H9 (cell line): ENCODE results near the gene PARD3. TPM values are rescaled to one million over a fixed set of nuclear protein-coding genes. Genes with fewer than 3 reads are reported as not detected.

ENCODE experiments used
- DNase-seq: peaks from one replicate; pipeline ENCODE4 v3.0.0-alpha.2; 2017
- H2AFZ ChIP-seq: one replicate; pipeline ENCODE4 v1.6.1; 2013; ENCODE audit warnings: mild to moderate bottlenecking, low read length, control low read depth, moderate library complexity
- H2AK5ac ChIP-seq: 2 replicates; pipeline ENCODE4 v1.6.1; 2013; ENCODE audit warnings: low read length, control low read depth, mixed read lengths; ENCODE audit not compliant: insufficient read length
- H2BK120ac ChIP-seq: one replicate; pipeline ENCODE4 v1.6.1; 2013; ENCODE audit warnings: low read depth, mild to moderate bottlenecking, low read length, control low read depth, inconsistent platforms; ENCODE audit not compliant: poor library complexity, severe bottlenecking
- H2BK12ac ChIP-seq: 2 replicates; pipeline ENCODE4 v1.6.1; 2013; ENCODE audit warnings: low read length, control low read depth, mixed read lengths, low read depth; ENCODE audit not compliant: insufficient read length
- H2BK15ac ChIP-seq: 2 replicates; pipeline ENCODE4 v1.6.1; 2013; ENCODE audit warnings: low read depth, low read length, control low read depth
- H2BK20ac ChIP-seq: one replicate; pipeline ENCODE4 v1.6.1; 2013; ENCODE audit warnings: low read depth, mild to moderate bottlenecking, low read length, control low read depth, inconsistent platforms; ENCODE audit not compliant: poor library complexity, severe bottlenecking
- H2BK5ac ChIP-seq: 2 replicates; pipeline ENCODE4 v1.6.1; 2013; ENCODE audit warnings: low read length, control low read depth, mixed read lengths; ENCODE audit not compliant: insufficient read length
- H3K14ac ChIP-seq: 2 replicates; pipeline ENCODE4 v1.6.1; 2013; ENCODE audit warnings: low read length, control low read depth; ENCODE audit not compliant: insufficient read depth
- H3K18ac ChIP-seq: 2 replicates; pipeline ENCODE4 v1.6.1; 2013; ENCODE audit warnings: low read depth, mild to moderate bottlenecking, mixed read lengths, low read length, control low read depth; ENCODE audit not compliant: insufficient read length
- H3K23ac ChIP-seq: 2 replicates; pipeline ENCODE4 v1.6.1; 2013; ENCODE audit warnings: low read length, control low read depth, mixed read lengths, low read depth; ENCODE audit not compliant: insufficient read length
- H3K23me2 ChIP-seq: 2 replicates; pipeline ENCODE4 v1.6.1; 2013; ENCODE audit warnings: low read depth, mild to moderate bottlenecking, mixed read lengths, low read length, control low read depth; ENCODE audit not compliant: insufficient read length, poor library complexity, severe bottlenecking
- H3K27ac ChIP-seq: 2 replicates; pipeline ENCODE4 v1.5.1; 2013; ENCODE audit warnings: low read length, control low read depth, mixed read lengths, low read depth; ENCODE audit not compliant: insufficient read length
- H3K27me3 ChIP-seq: 2 replicates; pipeline ENCODE4 v1.6.1; 2013; ENCODE audit warnings: low read length, control low read depth, inconsistent platforms; ENCODE audit not compliant: insufficient read depth
- H3K4ac ChIP-seq: 2 replicates; pipeline ENCODE4 v1.6.1; 2013; ENCODE audit warnings: low read depth, mild to moderate bottlenecking, control low read depth, inconsistent platforms, low read length, moderate library complexity
- H3K4me1 ChIP-seq: 2 replicates; pipeline ENCODE4 v1.6.1; 2013; ENCODE audit warnings: low read length, control low read depth, inconsistent platforms; ENCODE audit not compliant: insufficient read depth
- H3K4me2 ChIP-seq: 2 replicates; pipeline ENCODE4 v1.6.1; 2013; ENCODE audit warnings: low read length, control low read depth, mixed read lengths; ENCODE audit not compliant: insufficient read length, insufficient read depth
- H3K56ac ChIP-seq: 2 replicates; pipeline ENCODE4 v1.6.1; 2013; ENCODE audit warnings: low read depth, mild to moderate bottlenecking, mixed read lengths, low read length, control low read depth; ENCODE audit not compliant: insufficient read length
- H3K79me1 ChIP-seq: 2 replicates; pipeline ENCODE4 v1.6.1; 2013; ENCODE audit warnings: low read depth, mild to moderate bottlenecking, moderate library complexity, low read length, control low read depth, inconsistent platforms; ENCODE audit not compliant: insufficient read depth, poor library complexity, severe bottlenecking
- H3K79me2 ChIP-seq: 2 replicates; pipeline ENCODE4 v1.6.1; 2013; ENCODE audit warnings: low read length, control low read depth, inconsistent platforms; ENCODE audit not compliant: insufficient read depth
- H3K9ac ChIP-seq: 2 replicates; pipeline ENCODE4 v1.6.1; 2013; ENCODE audit warnings: low read length, control low read depth, mixed read lengths; ENCODE audit not compliant: insufficient read length; ENCODE audit errors: extremely low read depth
- H3K9me3 ChIP-seq: one replicate; pipeline ENCODE4 v1.6.1; 2013; ENCODE audit warnings: low read depth, low read length, inconsistent platforms; ENCODE audit not compliant: control insufficient read depth
- H3T11ph ChIP-seq: one replicate; pipeline ENCODE4 v1.6.1; 2013; ENCODE audit warnings: mild to moderate bottlenecking, low read length, control low read depth, inconsistent platforms
- H4K20me1 ChIP-seq: one replicate; pipeline ENCODE4 v1.6.1; 2013; ENCODE audit not compliant: control insufficient read depth, insufficient read length, insufficient read depth
- H4K5ac ChIP-seq: 2 replicates; pipeline ENCODE4 v1.6.1; 2013; ENCODE audit warnings: low read depth, mild to moderate bottlenecking, mixed read lengths, low read length, control low read depth; ENCODE audit not compliant: insufficient read length
- H4K8ac ChIP-seq: replicated peaks from 2 replicates; pipeline ENCODE4 v1.6.1; 2013; ENCODE audit warnings: low read length, control low read depth, mixed read lengths, low read depth; ENCODE audit not compliant: insufficient read length
- H4K91ac ChIP-seq: 2 replicates; pipeline ENCODE4 v1.6.1; 2013; ENCODE audit warnings: low read depth, mild to moderate bottlenecking, moderate library complexity, mixed read lengths, low read length, control low read depth; ENCODE audit not compliant: insufficient read length
- H3K27ac Mint-ChIP-seq, 3 experiments: 2 replicates in 2 of 3; 3 replicates in 1 of 3; pipeline ENCODE4 v1.8.0; 2020 to 2021; ENCODE audit warnings: mixed read lengths in 3 of 3, mild to moderate bottlenecking in 1 of 3, moderate library complexity in 1 of 3
- H3K27me3 Mint-ChIP-seq: 2 replicates; pipeline ENCODE4 v1.8.0; 2021; ENCODE audit warnings: low read depth, mild to moderate bottlenecking, moderate library complexity, mixed read lengths
- H3K36me3 Mint-ChIP-seq, 3 experiments: 2 replicates in 2 of 3; 3 replicates in 1 of 3; pipeline ENCODE4 v1.8.0; 2020 to 2021; ENCODE audit warnings: low read depth in 3 of 3, mixed read lengths in 3 of 3; ENCODE audit not compliant: insufficient read depth in 1 of 3
- H3K4me1 Mint-ChIP-seq, 2 experiments: 2 replicates each; pipeline ENCODE4 v1.8.0; 2020; ENCODE audit warnings: mixed read lengths in 2 of 2
- H3K4me3 Mint-ChIP-seq, 2 experiments: 2 replicates in 1 of 2; 3 replicates in 1 of 2; pipeline ENCODE4 v1.8.0; 2020 to 2021; ENCODE audit warnings: mild to moderate bottlenecking in 2 of 2, mixed read lengths in 2 of 2, moderate library complexity in 1 of 2
- H3K9me3 Mint-ChIP-seq, 2 experiments: 2 replicates in 1 of 2; 3 replicates in 1 of 2; pipeline ENCODE4 v1.8.0; 2020; ENCODE audit warnings: mild to moderate bottlenecking in 2 of 2, mixed read lengths in 2 of 2, moderate library complexity in 1 of 2
- WGBS: extraction: QIAGEN DNeasy Blood & Tissue Kit; methylation state at CpG from one replicate; pipeline ENCODE4 v1.1.7; 2013; ENCODE audit warnings: missing lambda C conversion rate, low lambda C conversion rate, mixed read lengths; ENCODE audit not compliant: insufficient read length; ENCODE audit errors: extremely low coverage; 5-methylcytosine and 5-hydroxymethylcytosine counted together
- total RNA-seq: library from RNA; stranded (reverse); gene quantifications from 2 replicates; pipeline ENCODE4 v1.2.1, GENCODE V29; 2021
- TF ChIP-seq, protein P1 (sequence below): fragments of 200-600 bp; sonication (generic); conservative IDR thresholded peaks from 3 replicates; pipeline ENCODE4 v1.8.0; 2021; ENCODE audit warnings: antibody characterized with exemption, mild to moderate bottlenecking

Gene PARD3
- total RNA-seq, 1 experiment from 2014 or later = 44.7 TPM

DNA sequence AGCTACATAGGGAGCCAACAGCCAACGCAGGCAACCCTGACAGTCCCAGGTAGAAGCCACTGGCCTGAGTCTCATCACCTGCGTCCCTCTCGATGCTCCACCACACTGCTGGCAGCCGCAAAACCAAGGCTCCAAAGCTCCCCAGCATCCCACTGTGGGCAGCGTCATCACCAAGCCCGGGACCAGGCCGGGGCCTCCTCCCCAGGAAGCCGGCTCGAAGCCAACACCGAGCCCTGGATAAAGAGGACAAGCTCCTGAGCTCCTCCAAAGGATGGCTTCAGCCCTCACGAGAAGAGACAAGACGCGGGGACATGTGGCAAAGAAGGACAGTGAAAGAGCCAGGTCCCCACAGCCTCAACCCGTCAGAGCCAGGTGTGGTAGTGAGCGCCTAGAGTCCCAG lies 23.9 kb downstream of the PARD3 start:
- no peak overlapping the region for H3K18ac ChIP-seq
- H2BK20ac ChIP-seq = no peak overlapping the region
- peaks cover 2% of the 10 kb centered on the region for H4K20me1 ChIP-seq
- H3K23me2 ChIP-seq = no peaks in the 10 kb centered on the region
- no CpG with 5 or more reads among the region's 15 CpGs for WGBS
- no peak overlapping the region for H2BK5ac ChIP-seq
- H3K36me3 Mint-ChIP-seq = peaks cover 2 to 4% (median 4%) of the 10 kb centered on the region in 3 experiments; a peak in 5 of 7 replicates
- H2BK120ac ChIP-seq = no peak overlapping the region
- no peak overlapping the region for H2AFZ ChIP-seq
- no peak overlapping the region for H3K9ac ChIP-seq
- peaks cover 0 to 3% of the 10 kb centered on the region in 2 experiments; a peak in 1 of 5 replicates for H3K9me3 Mint-ChIP-seq
- no peak overlapping the region for H3K56ac ChIP-seq
- H3T11ph ChIP-seq = no peak overlapping the region
- H3K79me1 ChIP-seq = peaks cover 12% of the 10 kb centered on the region
- no peak overlapping the region for H2BK12ac ChIP-seq
- H2BK15ac ChIP-seq = no peak overlapping the region
- H3K4me1 ChIP-seq = no peaks in the 10 kb centered on the region
- DNase-seq = no peak
- H3K4me1 Mint-ChIP-seq = peaks cover 40 to 50% of the 10 kb centered on the region in 2 experiments
- no peak overlapping the region for H4K8ac ChIP-seq
- H3K9me3 ChIP-seq = no peaks in the 10 kb centered on the region
- H4K91ac ChIP-seq = no peak overlapping the region
- H3K4ac ChIP-seq = no peak overlapping the region
- no peak overlapping the region for H2AK5ac ChIP-seq
- no peak overlapping the region for H4K5ac ChIP-seq
- no peak overlapping the region for H3K27ac ChIP-seq
- no peak overlapping the region for H3K23ac ChIP-seq
- H3K27me3 ChIP-seq = no peaks in the 10 kb centered on the region
- H3K4me2 ChIP-seq = no peak overlapping the region
- H3K27me3 Mint-ChIP-seq = no peaks in the 10 kb centered on the region
- no peak overlapping the region for H3K4me3 Mint-ChIP-seq
- no peak overlapping the region; a peak in 2 of 7 replicates for H3K27ac Mint-ChIP-seq
- peaks cover 28% of the 10 kb centered on the region; the same call in 1 of the 2 replicates for H3K79me2 ChIP-seq
- H3K14ac ChIP-seq = 0 out of 2 replicates have a peak overlapping the region, but pooled peaks have one; percentile 23
- TF ChIP-seq, protein P1, sequence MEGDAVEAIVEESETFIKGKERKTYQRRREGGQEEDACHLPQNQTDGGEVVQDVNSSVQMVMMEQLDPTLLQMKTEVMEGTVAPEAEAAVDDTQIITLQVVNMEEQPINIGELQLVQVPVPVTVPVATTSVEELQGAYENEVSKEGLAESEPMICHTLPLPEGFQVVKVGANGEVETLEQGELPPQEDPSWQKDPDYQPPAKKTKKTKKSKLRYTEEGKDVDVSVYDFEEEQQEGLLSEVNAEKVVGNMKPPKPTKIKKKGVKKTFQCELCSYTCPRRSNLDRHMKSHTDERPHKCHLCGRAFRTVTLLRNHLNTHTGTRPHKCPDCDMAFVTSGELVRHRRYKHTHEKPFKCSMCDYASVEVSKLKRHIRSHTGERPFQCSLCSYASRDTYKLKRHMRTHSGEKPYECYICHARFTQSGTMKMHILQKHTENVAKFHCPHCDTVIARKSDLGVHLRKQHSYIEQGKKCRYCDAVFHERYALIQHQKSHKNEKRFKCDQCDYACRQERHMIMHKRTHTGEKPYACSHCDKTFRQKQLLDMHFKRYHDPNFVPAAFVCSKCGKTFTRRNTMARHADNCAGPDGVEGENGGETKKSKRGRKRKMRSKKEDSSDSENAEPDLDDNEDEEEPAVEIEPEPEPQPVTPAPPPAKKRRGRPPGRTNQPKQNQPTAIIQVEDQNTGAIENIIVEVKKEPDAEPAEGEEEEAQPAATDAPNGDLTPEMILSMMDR = no peak
